GM10248 (cell line): ENCODE results near the gene LHPP.

ENCODE experiments used
- CTCF ChIA-PET: fragments of 300-600 bp; sonication (Branson Sonifier 250); formaldehyde crosslinking; extraction: SDS; loops from one replicate; lab custom pipeline; 2021; ENCODE audit warnings: antibody characterized with exemption; lab: Yijun Ruan, JAX
- POLR2A ChIA-PET: fragments of 350-650 bp; sonication (Branson Sonifier 250); formaldehyde crosslinking; extraction: SDS; loops from one replicate; lab custom pipeline; 2020; ENCODE audit warnings: antibody characterized with exemption; lab: Yijun Ruan, JAX
- DNase-seq: peaks from one replicate; pipeline ENCODE4 v3.0.0; 2012; ENCODE audit errors: extremely low spot score
- CTCF ChIP-seq: IDR thresholded peaks from 2 replicates; pipeline ENCODE4 v1.5.1; 2012; ENCODE audit warnings: mild to moderate bottlenecking, low read depth; ENCODE audit errors: extremely low read depth, missing control alignments, control extremely low read depth

The LHPP gene

GRCh38 chr10:124450012-124450782 is 11.4 kb upstream of the LHPP start, which contains the start of gene NKX1-2:
NKX1-2 (minus strand) TSS chr10:124450035; CDS start chr10:124449943, 92 bp downstream.
- ChIA-PET POLR2A (no interaction called here), CTCF (interaction anchor here (1.5 kb wide), 1 partner anchor 61 kb away, joined by 3 read pairs; no protein-coding TSS in a partner anchor)
- no peak for TF ChIP-seq CTCF
- no peak for DNase-seq

GRCh38 chr10:124450783-124451057 is 10.9 kb upstream of the LHPP start:
- no peak for TF ChIP-seq CTCF
- DNase-seq = no peak
- POLR2A ChIA-PET = no interaction called here
- CTCF ChIA-PET = interaction anchor here (1.5 kb wide), 1 partner anchor 62 kb away, joined by 3 read pairs; no protein-coding TSS in a partner anchor

- POLR2A ChIA-PET = no interaction called here
- CTCF ChIA-PET = interaction anchor here (1.5 kb wide), 1 partner anchor 62 kb away, joined by 3 read pairs; no protein-coding TSS in a partner anchor
- no peak for TF ChIP-seq CTCF
- DNase-seq = no peak
Observed at GRCh38 chr10:124451276-124451675, 10.3 kb upstream of the LHPP start.

- no peak for DNase-seq
- ChIA-PET CTCF (no interaction called here), POLR2A (no interaction called here)
- no peak for TF ChIP-seq CTCF
Observed at GRCh38 chr10:124453960-124454610, 7.5 kb upstream of the LHPP start.

GRCh38 chr10:124455441-124455840 is 6.2 kb upstream of the LHPP start:
- ChIA-PET CTCF (no interaction called here), POLR2A (no interaction called here)
- TF ChIP-seq CTCF = no peak
- DNase-seq = no peak

- POLR2A ChIA-PET = no interaction called here
- no peak for DNase-seq
- TF ChIP-seq CTCF = no peak
- CTCF ChIA-PET = interaction anchor here (1.0 kb wide), 1 partner anchor 12 kb away, joined by 3 read pairs; no protein-coding TSS in a partner anchor
Observed at GRCh38 chr10:124458473-124458872, 3.1 kb upstream of the LHPP start.
